Measurements from ENCODE around the gene PIGL. TPM values are rescaled to one million over a fixed set of nuclear protein-coding genes. Genes with fewer than 3 reads are reported as not detected.

Gene PIGL
- total and polyA plus RNA-seq, 4 donors, result 8.9 to 38.1 (median 27.1) TPM

- Histone ChIP-seq H3K9me3 (ENCODE audit: control insufficient read depth in 4 of 4, insufficient read depth in 3 of 4, low read length in 3 of 4) (no peaks in the 10 kb centered on the region), H3K4me3 (no peak overlapping the region), H3K27me3 (ENCODE audit: control insufficient read depth in 3 of 3, insufficient read depth in 3 of 3, low read length in 2 of 3) (no peaks in the 10 kb centered on the region), H3K36me3 (ENCODE audit: control insufficient read depth in 4 of 4, insufficient read depth in 4 of 4, low read length in 4 of 4) (peaks cover 0 to 6% (median 4%) of the 10 kb centered on the region in 4 donors), H3K4me1 (ENCODE audit: control insufficient read depth in 5 of 5, insufficient read depth in 5 of 5, low read length in 5 of 5) (peaks cover 0 to 26% (median 4%) of the 10 kb centered on the region in 5 donors), H3K9ac (ENCODE audit: insufficient read depth in 1 of 2, low read length in 2 of 2) (no peak overlapping the region), H3K27ac (ENCODE audit: low read depth in 1 of 2, low read length in 1 of 2) (no peak overlapping the region)
- ATAC-seq (ENCODE audit: insufficient read depth, low FRiP score) (no peak), DNase-seq (no peak)
- WGBS, 2 donors, result 90 to 96% methylated on average over 1 of the region's 1 CpG
- TF ChIP-seq CTCF (IDR thresholded peaks at IDR 0.05; ENCODE audit: control extremely low read depth, extremely low read depth), result no peak
Measured at GRCh38 chr17:16298140-16298662, 81.2 kb downstream of the PIGL start.

GRCh38 chr17:16300554-16300953 is 83.5 kb downstream of the PIGL start:
- no peak for TF ChIP-seq CTCF (IDR thresholded peaks at IDR 0.05; ENCODE audit: control extremely low read depth, extremely low read depth)
- H3K9me3 ChIP-seq (ENCODE audit: control insufficient read depth in 4 of 4, insufficient read depth in 3 of 4, low read length in 3 of 4), result no peaks in the 10 kb centered on the region
- no peak for ATAC-seq (ENCODE audit: insufficient read depth, low FRiP score)
- H3K36me3 ChIP-seq (ENCODE audit: control insufficient read depth in 4 of 4, insufficient read depth in 4 of 4, low read length in 4 of 4), result peaks cover 0 to 6% (median 4%) of the 10 kb centered on the region in 4 donors
- H3K27me3 ChIP-seq (ENCODE audit: control insufficient read depth in 3 of 3, insufficient read depth in 3 of 3, low read length in 2 of 3), result no peaks in the 10 kb centered on the region
- no peak for DNase-seq
- no peak overlapping the region for H3K4me3 ChIP-seq
- peaks cover 0 to 32% (median 4%) of the 10 kb centered on the region in 5 donors for H3K4me1 ChIP-seq (ENCODE audit: control insufficient read depth in 5 of 5, insufficient read depth in 5 of 5, low read length in 5 of 5)
- H3K9ac ChIP-seq (ENCODE audit: insufficient read depth in 1 of 2, low read length in 2 of 2), result no peak overlapping the region
- 94 to 99% methylated on average over 3 of the region's 3 CpGs for WGBS, 2 donors
- H3K27ac ChIP-seq (ENCODE audit: low read depth in 1 of 2, low read length in 1 of 2), result no peak overlapping the region

- peak overlapping the region in 1 of 2 donors; percentile 38 for H3K9ac ChIP-seq (ENCODE audit: insufficient read depth in 1 of 2, low read length in 2 of 2)
- DNase-seq (peak; percentile 96 to 99 (median 97)), ATAC-seq (ENCODE audit: insufficient read depth, low FRiP score) (no peak)
- TF ChIP-seq CTCF (IDR thresholded peaks at IDR 0.05; ENCODE audit: control extremely low read depth, extremely low read depth), result no peak
- H3K36me3 ChIP-seq (ENCODE audit: control insufficient read depth in 4 of 4, insufficient read depth in 4 of 4, low read length in 4 of 4), result peaks cover 5 to 11% (median 7%) of the 10 kb centered on the region in 4 donors
- 82 to 89% methylated on average over 13 of the region's 13 CpGs for WGBS, 2 donors
- H3K27me3 ChIP-seq (ENCODE audit: control insufficient read depth in 3 of 3, insufficient read depth in 3 of 3, low read length in 2 of 3), result no peaks in the 10 kb centered on the region
- H3K4me1 ChIP-seq (ENCODE audit: control insufficient read depth in 5 of 5, insufficient read depth in 5 of 5, low read length in 5 of 5), result peaks cover 0 to 32% (median 1%) of the 10 kb centered on the region in 5 donors
- no peaks in the 10 kb centered on the region for H3K9me3 ChIP-seq (ENCODE audit: control insufficient read depth in 4 of 4, insufficient read depth in 3 of 4, low read length in 3 of 4)
- H3K4me3 ChIP-seq, result no peak overlapping the region
- H3K27ac ChIP-seq (ENCODE audit: low read depth in 1 of 2, low read length in 1 of 2), result peak overlapping the region in 1 of 2 donors; percentile 70
Measured at GRCh38 chr17:16301963-16302855, 85.2 kb downstream of the PIGL start.

Measured in lung (tissue), 12 donors.